ENCODE results near the gene ZDHHC15. TPM values are rescaled to one million over a fixed set of nuclear protein-coding genes. Genes with fewer than 3 reads are reported as not detected.
"Not testable (repeated sequence)": the region's sequence is repeated elsewhere in the genome, so short reads cannot be mapped to it uniquely, and the experiment has no call there.

ZDHHC15 gene, protein sequence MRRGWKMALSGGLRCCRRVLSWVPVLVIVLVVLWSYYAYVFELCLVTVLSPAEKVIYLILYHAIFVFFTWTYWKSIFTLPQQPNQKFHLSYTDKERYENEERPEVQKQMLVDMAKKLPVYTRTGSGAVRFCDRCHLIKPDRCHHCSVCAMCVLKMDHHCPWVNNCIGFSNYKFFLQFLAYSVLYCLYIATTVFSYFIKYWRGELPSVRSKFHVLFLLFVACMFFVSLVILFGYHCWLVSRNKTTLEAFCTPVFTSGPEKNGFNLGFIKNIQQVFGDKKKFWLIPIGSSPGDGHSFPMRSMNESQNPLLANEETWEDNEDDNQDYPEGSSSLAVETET
- total RNA-seq (0.90 TPM), polyA plus RNA-seq (0.55 TPM)
- long read RNA-seq, donor 1: 0 reads
- long read RNA-seq, donor 2, full-length matches to known transcripts: 1 of 1 reads
- long read RNA-seq, donor 2, partial matches to known transcripts: 0 of 1 reads
- long read RNA-seq, donor 2, other reads (novel, unspliced or antisense): 0 of 1 reads
- long read RNA-seq, donor 3: 0 reads
- long read RNA-seq, donor 4: 0 reads
- long read RNA-seq, donor 5, full-length matches to known transcripts: 1 of 1 reads
- long read RNA-seq, donor 5, partial matches to known transcripts: 0 of 1 reads
- long read RNA-seq, donor 5, other reads (novel, unspliced or antisense): 0 of 1 reads
- long read RNA-seq, donor 6: 0 reads
- long read RNA-seq, donor 7: 0 reads
- long read RNA-seq, donor 8: 0 reads
- long read RNA-seq, donor 9: 0 reads
- long read RNA-seq, donor 10: 0 reads

DNA sequence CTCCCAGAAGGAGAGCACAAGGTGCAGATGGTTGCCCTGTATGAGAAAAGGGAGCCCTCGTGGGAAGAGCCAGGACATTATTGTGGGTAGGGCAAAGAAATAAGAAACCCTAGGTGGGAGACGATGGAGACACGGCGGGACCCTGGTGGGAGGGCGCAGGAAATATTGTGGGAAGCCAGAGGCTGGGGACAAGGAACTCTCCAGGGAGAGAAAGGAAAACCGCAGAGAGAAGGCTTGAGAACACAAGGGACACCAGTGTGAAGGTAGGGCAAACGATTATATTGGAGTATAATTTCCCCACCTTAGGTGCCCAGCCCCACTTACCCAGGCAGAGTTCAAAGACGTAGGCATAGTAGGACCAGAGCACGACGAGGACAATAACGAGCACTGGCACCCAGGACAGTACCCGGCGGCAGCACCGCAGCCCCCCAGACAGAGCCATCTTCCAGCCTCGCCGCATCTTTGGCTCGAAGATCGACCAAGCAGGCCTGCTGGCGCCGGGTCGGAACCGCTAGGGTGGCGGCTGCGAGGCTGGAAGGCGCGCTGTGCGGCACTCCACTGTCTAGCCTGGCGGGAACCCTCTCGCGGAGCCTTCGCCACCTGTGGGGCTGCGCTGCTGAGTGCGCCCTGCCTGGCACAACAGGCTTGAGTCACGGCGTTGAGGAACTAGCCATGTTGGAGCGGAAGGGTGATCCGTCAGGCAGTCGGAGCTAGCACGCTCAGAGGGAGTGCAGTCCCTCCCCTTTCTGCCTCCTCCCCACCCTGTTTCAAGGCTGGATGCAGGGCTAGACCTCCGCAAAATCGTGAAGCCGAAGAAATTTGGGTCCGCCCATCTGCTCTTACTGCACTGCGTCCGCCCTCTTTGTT, at the start of gene ZDHHC15:
ZDHHC15 (minus strand) TSS at position 473 of the 867 bp plus-strand sequence; CDS start at position 460, 13 bp downstream.
- Histone ChIP-seq H3K9me3 (ENCODE audit: control insufficient read depth in 2 of 2, insufficient read depth in 1 of 2, low read length in 1 of 2) (no peaks in the 10 kb centered on the region), H3K4me3 (ENCODE audit: low read length in 2 of 2) (peak within 1 kb of the TSS; percentile 46 to 59), H3K27me3 (ENCODE audit: control insufficient read depth in 2 of 2, insufficient read depth in 1 of 2, low read length in 1 of 2) (no peaks in the 10 kb centered on the region), H3K27ac (ENCODE audit: low read depth in 1 of 2, low read length in 1 of 2) (peak within 1 kb of the TSS; percentile 3 to 15), H3K4me1 (ENCODE audit: control insufficient read depth in 2 of 2, insufficient read depth in 2 of 2, low read length in 2 of 2) (peaks cover 2% of the 10 kb centered on the region in 2 donors), H3K36me3 (ENCODE audit: control insufficient read depth in 2 of 2, insufficient read depth in 2 of 2, low read length in 1 of 2) (no peaks in the 10 kb centered on the region)
- under 1% methylated on average over 45 of the region's 45 CpGs for WGBS
- DNase-seq (ENCODE audit: low read depth in 6 of 9, low spot score in 9 of 9): peak in 8 of 9 donors; percentile 7 to 70 (median 25)

DNA sequence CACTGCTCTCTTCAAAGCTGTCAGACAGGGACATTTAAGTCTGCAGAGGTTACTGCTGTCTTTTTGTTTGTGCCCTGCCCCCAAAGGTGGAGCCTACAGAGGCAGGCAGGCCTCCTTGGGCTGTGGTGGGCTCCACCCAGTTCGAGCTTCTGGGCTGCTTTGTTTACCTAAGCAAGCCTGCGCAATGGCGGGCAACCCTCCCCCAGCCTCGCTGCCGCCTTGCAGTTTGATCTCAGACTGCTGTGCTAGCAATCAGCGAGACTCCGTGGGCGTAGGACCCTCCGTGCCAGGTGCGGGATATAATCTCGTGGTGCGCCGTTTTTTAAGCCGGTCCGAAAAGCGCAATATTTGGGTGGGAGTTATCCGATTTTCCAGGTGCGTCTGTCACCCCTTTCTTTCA, 37.7 kb upstream of the ZDHHC15 start:
- DNase-seq (ENCODE audit: low read depth in 6 of 9, low spot score in 9 of 9); H3K9me3 ChIP-seq (ENCODE audit: control insufficient read depth in 2 of 2, insufficient read depth in 1 of 2, low read length in 1 of 2); H3K4me3 ChIP-seq (ENCODE audit: low read length in 2 of 2); H3K27ac ChIP-seq (ENCODE audit: low read depth in 1 of 2, low read length in 1 of 2); H3K4me1 ChIP-seq (ENCODE audit: control insufficient read depth in 2 of 2, insufficient read depth in 2 of 2, low read length in 2 of 2); H3K27me3 ChIP-seq (ENCODE audit: control insufficient read depth in 2 of 2, insufficient read depth in 1 of 2, low read length in 1 of 2); H3K36me3 ChIP-seq (ENCODE audit: control insufficient read depth in 2 of 2, insufficient read depth in 2 of 2, low read length in 1 of 2): not testable (repeated sequence)
- 95% methylated on average over 18 of the region's 18 CpGs for WGBS

DNA sequence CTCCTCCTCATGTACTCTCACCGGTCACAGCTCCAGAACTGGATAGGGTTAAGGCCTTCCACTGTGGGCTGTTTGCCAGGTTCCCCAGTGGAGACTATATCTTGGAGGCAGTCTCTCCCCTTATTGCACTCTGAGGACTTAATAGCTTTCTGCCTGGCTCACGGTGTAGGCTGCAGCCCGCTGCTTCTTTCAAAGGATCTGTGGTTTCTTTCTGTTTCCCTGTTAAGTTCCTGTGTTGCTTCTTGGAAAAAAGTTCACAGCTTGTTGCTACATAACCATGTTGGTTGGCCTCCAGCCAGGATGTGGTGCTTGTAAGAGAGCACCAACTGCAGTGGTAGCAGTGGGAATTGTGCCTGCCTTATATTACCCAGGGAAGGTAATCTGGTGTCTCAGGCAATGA, 24.9 kb upstream of the ZDHHC15 start:
- H3K4me3 ChIP-seq (ENCODE audit: low read length in 2 of 2): no peak overlapping the region
- 7% methylated on average over 3 of the region's 3 CpGs for WGBS
- H3K27ac ChIP-seq (ENCODE audit: low read depth in 1 of 2, low read length in 1 of 2): no peak overlapping the region
- H3K4me1 ChIP-seq (ENCODE audit: control insufficient read depth in 2 of 2, insufficient read depth in 2 of 2, low read length in 2 of 2): no peaks in the 10 kb centered on the region
- no peaks in the 10 kb centered on the region for H3K9me3 ChIP-seq (ENCODE audit: control insufficient read depth in 2 of 2, insufficient read depth in 1 of 2, low read length in 1 of 2)
- no peaks in the 10 kb centered on the region for H3K27me3 ChIP-seq (ENCODE audit: control insufficient read depth in 2 of 2, insufficient read depth in 1 of 2, low read length in 1 of 2)
- H3K36me3 ChIP-seq (ENCODE audit: control insufficient read depth in 2 of 2, insufficient read depth in 2 of 2, low read length in 1 of 2): no peaks in the 10 kb centered on the region
- peak in 1 of 9 donors; percentile 10 for DNase-seq (ENCODE audit: low read depth in 6 of 9, low spot score in 9 of 9)

GRCh38 chrX:75546724-75547511, 24.1 kb upstream of the ZDHHC15 start:
- no peaks in the 10 kb centered on the region for H3K9me3 ChIP-seq (ENCODE audit: control insufficient read depth in 2 of 2, insufficient read depth in 1 of 2, low read length in 1 of 2)
- no peaks in the 10 kb centered on the region for H3K27me3 ChIP-seq (ENCODE audit: control insufficient read depth in 2 of 2, insufficient read depth in 1 of 2, low read length in 1 of 2)
- H3K4me3 ChIP-seq (ENCODE audit: low read length in 2 of 2): no peak overlapping the region
- no peak overlapping the region for H3K27ac ChIP-seq (ENCODE audit: low read depth in 1 of 2, low read length in 1 of 2)
- no peaks in the 10 kb centered on the region for H3K36me3 ChIP-seq (ENCODE audit: control insufficient read depth in 2 of 2, insufficient read depth in 2 of 2, low read length in 1 of 2)
- WGBS: 59% methylated on average over 2 of the region's 2 CpGs
- no peak for DNase-seq (ENCODE audit: low read depth in 6 of 9, low spot score in 9 of 9)
- H3K4me1 ChIP-seq (ENCODE audit: control insufficient read depth in 2 of 2, insufficient read depth in 2 of 2, low read length in 2 of 2): no peaks in the 10 kb centered on the region

GRCh38 chrX:75544786-75545185, 21.9 kb upstream of the ZDHHC15 start:
- Histone ChIP-seq H3K9me3 (ENCODE audit: control insufficient read depth in 2 of 2, insufficient read depth in 1 of 2, low read length in 1 of 2) (no peaks in the 10 kb centered on the region), H3K36me3 (ENCODE audit: control insufficient read depth in 2 of 2, insufficient read depth in 2 of 2, low read length in 1 of 2) (no peaks in the 10 kb centered on the region)

DNA sequence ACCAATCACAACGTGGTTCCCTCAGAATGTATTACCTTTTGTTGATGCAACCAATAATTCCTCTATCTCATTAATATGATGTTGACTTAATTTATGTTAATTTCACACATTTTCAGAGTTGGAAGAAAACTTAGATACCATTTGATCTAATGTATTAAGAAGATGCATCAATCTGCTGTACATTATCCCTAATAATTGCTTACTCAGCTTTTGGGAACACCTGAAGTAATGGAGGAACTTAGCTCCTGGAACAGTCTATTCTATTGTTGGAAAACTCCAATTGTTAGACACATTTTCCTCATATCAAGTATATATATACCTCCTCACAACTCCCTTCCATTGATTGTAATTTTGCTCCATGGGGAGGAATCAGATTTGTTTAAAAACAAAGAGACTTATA, 38.9 kb downstream of the ZDHHC15 start:
- no peak for DNase-seq (ENCODE audit: low read depth in 6 of 9, low spot score in 9 of 9)
- no peaks in the 10 kb centered on the region for H3K27me3 ChIP-seq (ENCODE audit: control insufficient read depth in 2 of 2, insufficient read depth in 1 of 2, low read length in 1 of 2)
- H3K4me3 ChIP-seq (ENCODE audit: low read length in 2 of 2): no peak overlapping the region
- no peaks in the 10 kb centered on the region for H3K4me1 ChIP-seq (ENCODE audit: control insufficient read depth in 2 of 2, insufficient read depth in 2 of 2, low read length in 2 of 2)
- 81% methylated on average over 1 of the region's 1 CpG for WGBS
- no peaks in the 10 kb centered on the region for H3K36me3 ChIP-seq (ENCODE audit: control insufficient read depth in 2 of 2, insufficient read depth in 2 of 2, low read length in 1 of 2)
- H3K9me3 ChIP-seq (ENCODE audit: control insufficient read depth in 2 of 2, insufficient read depth in 1 of 2, low read length in 1 of 2): peaks cover 0 to 6% of the 10 kb centered on the region in 2 donors
- no peak overlapping the region for H3K27ac ChIP-seq (ENCODE audit: low read depth in 1 of 2, low read length in 1 of 2)

More at GRCh38 chrX:75544786-75545185, 21.9 kb upstream of the ZDHHC15 start:
- no peak overlapping the region for H3K4me3 ChIP-seq (ENCODE audit: low read length in 2 of 2)
- WGBS: 40% methylated on average over 2 of the region's 2 CpGs
- no peak for DNase-seq (ENCODE audit: low read depth in 6 of 9, low spot score in 9 of 9)
- H3K27ac ChIP-seq (ENCODE audit: low read depth in 1 of 2, low read length in 1 of 2): no peak overlapping the region
- no peaks in the 10 kb centered on the region for H3K27me3 ChIP-seq (ENCODE audit: control insufficient read depth in 2 of 2, insufficient read depth in 1 of 2, low read length in 1 of 2)
- no peaks in the 10 kb centered on the region for H3K4me1 ChIP-seq (ENCODE audit: control insufficient read depth in 2 of 2, insufficient read depth in 2 of 2, low read length in 2 of 2)

DNA sequence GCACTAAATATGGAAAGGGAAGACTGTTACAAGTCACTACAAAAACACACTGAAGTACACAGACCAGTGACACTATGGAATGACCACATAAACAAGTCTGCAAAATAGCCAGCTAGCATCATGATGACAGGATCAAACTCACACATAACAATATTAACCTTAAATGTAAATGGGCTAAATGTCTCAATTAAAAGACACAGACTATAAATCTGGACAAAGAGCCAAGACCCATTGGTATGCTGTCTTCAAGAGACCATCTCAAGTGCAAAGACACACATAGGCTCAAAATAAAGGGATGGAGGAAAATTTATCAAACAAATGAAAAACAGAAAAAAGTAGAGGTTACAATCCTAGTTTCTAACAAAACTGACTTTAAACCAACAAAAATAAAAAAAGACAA, 61.1 kb downstream of the ZDHHC15 start:
- not testable (repeated sequence) for H3K27me3 ChIP-seq (ENCODE audit: control insufficient read depth in 2 of 2, insufficient read depth in 1 of 2, low read length in 1 of 2); H3K4me3 ChIP-seq (ENCODE audit: low read length in 2 of 2); H3K27ac ChIP-seq (ENCODE audit: low read depth in 1 of 2, low read length in 1 of 2); H3K9me3 ChIP-seq (ENCODE audit: control insufficient read depth in 2 of 2, insufficient read depth in 1 of 2, low read length in 1 of 2); H3K36me3 ChIP-seq (ENCODE audit: control insufficient read depth in 2 of 2, insufficient read depth in 2 of 2, low read length in 1 of 2); H3K4me1 ChIP-seq (ENCODE audit: control insufficient read depth in 2 of 2, insufficient read depth in 2 of 2, low read length in 2 of 2); DNase-seq (ENCODE audit: low read depth in 6 of 9, low spot score in 9 of 9)

DNA sequence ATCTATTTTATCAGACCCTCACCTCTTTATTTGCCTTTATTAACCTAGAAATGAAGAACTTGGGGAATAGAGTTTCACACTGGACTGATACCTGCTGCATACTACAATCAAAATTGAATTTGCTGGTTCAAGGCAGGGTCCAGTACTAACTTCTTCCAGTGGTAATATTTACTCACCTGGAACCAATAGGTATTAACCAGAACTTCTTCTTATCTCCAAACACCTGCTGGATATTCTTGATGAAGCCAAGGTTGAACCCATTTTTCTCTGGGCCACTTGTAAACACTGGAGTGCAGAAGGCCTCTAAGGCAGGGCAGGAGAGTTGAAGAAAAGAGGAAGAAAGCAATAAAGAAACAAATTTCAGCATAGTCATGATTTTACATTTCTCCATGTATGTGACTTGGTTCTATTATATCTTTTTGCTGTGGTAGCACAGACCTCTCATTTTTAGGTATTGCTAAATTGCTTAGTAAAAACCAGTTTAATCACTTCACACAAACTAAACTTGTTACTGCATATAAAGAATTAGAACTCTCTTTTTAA, 101.1 kb downstream of the ZDHHC15 start:
- H3K9me3 ChIP-seq (ENCODE audit: control insufficient read depth in 2 of 2, insufficient read depth in 1 of 2, low read length in 1 of 2): no peaks in the 10 kb centered on the region
- H3K27ac ChIP-seq (ENCODE audit: low read depth in 1 of 2, low read length in 1 of 2): no peak overlapping the region
- DNase-seq (ENCODE audit: low read depth in 6 of 9, low spot score in 9 of 9): no peak
- no peaks in the 10 kb centered on the region for H3K4me1 ChIP-seq (ENCODE audit: control insufficient read depth in 2 of 2, insufficient read depth in 2 of 2, low read length in 2 of 2)
- no peak overlapping the region for H3K4me3 ChIP-seq (ENCODE audit: low read length in 2 of 2)
- no peaks in the 10 kb centered on the region for H3K36me3 ChIP-seq (ENCODE audit: control insufficient read depth in 2 of 2, insufficient read depth in 2 of 2, low read length in 1 of 2)
- no peaks in the 10 kb centered on the region for H3K27me3 ChIP-seq (ENCODE audit: control insufficient read depth in 2 of 2, insufficient read depth in 1 of 2, low read length in 1 of 2)
